GM19455 (cell line): Measurements from ENCODE around the gene EIPR1.

ENCODE experiments used
- ATAC-seq: cut with Tn5 transposase; IDR thresholded peaks from one replicate; pipeline ENCODE4 v1.9.1; 2021; ENCODE audit not compliant: unreplicated experiment

Gene EIPR1

DNA sequence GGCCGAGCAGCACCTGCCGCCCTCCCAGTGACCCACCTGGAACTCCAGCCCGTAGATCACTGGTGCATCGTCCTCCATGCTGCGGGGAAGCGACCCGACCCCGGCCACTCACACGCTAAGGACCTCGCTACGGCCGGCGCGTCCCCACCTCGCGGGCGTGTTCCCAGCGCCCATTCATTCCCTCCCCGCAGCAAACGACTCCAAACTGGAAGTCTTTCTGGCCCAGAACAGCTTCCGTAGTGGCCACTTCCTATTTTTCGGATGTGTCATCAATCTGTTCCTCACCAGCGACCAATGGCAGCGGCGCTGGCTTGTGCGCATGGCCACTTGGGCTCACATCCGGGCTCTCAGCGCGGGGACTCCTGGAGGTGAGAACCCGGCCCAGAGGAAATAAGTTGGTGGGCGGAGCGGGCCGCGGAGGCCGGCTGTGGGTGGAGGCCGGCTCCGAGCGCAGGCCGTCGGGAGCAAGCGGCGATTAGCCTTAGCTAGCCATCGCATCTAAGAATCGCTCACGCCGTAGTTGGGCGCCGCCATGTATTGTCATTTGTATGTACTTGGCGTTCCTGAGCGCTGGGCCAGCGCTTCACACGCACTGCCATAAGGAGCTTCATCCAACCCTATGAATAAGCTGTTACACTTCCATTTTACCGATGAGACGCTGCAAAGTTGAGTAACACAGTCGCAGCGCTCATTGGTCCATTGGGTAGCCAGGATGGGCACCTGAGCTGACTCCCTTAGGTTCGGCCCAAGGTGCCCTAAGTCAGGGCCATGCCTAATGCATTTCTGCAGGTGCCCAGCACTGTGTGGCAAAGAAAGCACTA, at the start of gene EIPR1:
EIPR1 (minus strand) TSS at position 207 of the 821 bp plus-strand sequence; CDS start at position 78, 129 bp downstream.
- peak; percentile 77 for ATAC-seq

DNA sequence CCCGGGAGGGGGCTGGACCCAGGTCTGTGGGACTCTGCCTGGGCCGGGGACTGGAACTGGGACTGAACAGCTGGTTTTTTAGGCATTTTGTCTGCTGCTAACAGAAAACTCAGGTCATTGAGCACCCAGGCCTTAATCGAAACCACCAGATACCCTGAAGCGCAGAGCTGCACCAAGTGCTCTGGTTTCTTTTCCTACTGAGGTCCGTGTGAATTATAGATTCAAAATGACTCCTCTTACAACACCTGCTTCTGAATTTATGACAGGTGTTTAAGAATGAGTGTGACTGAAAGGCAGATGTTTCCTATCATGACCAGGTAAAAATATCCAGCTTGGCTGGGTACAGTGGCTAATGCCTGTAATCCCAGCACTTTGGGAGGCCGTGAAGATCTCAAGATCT, 49.7 kb upstream of the EIPR1 start:
- ATAC-seq, result peak; percentile 61

DNA sequence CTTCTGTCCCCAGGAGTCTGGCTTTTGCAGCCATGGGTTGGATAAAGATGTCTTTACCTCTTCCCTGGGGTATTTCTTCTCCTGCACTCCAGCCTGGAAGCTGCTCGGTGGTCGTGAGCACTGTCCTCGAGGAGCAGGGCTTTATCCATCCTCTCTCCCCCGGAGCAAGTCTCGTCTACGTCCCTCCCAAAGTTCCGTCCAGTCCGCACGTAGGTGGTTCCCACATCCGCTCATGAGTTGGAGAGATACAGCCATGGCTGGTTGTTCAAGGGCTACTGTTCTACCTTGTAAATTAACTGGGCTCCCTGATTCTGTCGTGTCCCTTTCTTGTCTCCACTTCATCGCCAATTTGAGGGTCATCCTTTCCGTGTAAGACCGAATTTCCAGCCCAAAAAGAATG, 49.0 kb upstream of the EIPR1 start:
- ATAC-seq, result no peak

DNA sequence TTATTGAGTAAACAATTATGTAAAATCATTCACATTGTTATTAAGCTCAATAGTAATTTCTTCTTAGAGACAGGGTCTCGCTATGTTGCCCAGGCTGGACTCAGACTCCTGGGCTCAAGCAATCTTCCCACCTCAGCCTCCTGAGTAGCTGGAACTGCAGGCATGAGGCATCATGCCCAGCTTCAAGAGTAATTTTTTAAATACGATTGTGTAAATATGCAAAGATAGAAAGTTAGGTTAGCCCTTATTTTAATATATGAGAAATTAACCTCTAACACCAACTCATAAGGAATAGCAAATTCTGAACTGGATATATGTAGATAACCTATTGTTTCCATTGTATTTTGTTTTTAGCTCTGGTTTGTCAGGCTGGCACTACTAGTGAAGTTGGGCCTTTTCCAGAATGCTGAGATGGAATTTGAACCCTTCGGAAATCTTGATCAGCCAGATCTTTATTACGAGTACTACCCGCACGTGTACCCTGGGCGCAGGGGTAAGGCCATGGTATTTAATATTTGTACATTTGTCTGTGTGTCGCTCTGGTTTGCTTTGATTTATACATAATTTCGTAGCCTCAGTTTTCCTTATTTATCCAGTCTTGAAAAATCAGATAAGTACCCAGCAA, 46.7 kb upstream of the EIPR1 start:
- ATAC-seq, result no peak

DNA sequence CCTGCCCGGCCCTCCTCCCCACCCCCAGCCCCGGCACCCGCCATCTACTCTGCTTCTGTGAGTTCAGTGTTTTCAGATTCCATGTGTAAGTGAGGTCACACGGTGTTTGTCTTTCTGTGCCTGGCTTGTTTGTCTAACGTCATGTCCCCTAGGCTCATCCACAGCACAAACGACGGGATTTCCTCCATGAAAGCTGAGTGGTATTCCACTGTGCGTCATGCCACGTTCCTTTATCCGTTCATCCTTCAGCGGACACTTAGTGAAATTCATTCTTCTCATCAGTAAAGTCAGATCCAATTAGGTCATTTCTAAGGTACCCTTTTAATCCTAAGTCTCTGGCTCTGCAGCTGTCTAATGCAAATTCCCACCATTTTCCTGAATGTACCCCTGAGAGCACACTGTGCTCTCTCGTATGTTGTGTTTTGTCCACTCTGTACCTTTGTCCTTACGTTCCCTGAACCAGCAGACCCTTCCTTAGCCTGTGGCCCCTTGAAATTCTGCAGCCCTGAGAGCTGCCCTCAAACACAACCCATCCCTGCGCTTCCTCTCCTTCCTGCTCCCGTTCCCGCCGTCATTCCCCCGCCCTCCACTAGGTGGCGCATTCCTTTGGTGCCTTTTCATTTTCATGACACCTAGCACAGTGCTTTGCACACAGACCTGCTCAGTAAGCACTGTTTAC, 46.0 kb upstream of the EIPR1 start:
- no peak for ATAC-seq

DNA sequence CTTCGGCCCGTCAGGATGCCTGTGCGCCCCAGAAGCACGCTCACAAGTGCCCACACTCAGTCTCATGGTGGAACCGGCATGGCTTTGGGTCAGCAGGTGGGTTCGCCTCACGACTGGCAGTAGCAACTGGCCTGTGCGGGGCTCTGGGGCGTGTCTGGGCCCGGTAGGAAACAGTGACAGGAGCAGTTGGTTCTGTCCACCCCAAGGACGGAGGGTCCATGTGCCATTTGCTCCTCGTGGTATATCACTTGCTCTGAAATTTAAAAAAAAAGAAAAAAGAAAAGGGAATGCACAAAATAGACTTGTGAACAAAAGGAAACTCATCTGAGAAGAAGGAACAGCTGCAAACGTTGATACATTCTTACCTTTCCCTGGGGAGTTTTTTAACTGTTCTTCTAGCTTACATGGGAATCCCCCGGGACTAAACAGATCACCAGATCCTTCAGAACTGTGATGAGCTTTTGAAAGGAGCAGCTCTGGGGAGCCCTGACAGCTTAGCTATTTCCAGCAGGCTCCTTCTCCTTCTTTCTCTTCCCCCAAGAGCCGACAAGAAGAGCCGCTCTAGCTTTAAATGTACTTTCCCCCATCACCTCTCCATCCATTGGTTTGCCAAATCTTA, 44.7 kb upstream of the EIPR1 start:
- ATAC-seq, result no peak

DNA sequence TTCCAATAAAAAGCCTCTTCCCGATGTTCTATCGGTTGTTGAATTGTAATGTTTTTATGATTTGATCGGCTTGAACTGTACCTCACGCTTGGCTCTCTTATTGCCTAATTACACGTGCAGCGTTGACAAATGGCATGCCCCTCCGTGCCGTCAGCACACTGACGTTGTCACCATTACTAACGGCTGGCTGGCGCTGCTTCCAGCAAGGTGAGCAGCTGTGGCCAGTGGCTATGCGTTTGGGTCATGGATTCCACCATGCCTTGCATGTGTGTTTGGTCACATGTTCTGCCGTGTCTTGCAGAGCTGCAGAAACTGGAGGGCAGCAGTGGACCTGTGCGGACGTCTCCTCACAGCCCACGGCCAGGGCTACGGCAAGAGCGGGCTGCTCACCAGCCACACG, 44.0 kb upstream of the EIPR1 start:
- no peak for ATAC-seq

DNA sequence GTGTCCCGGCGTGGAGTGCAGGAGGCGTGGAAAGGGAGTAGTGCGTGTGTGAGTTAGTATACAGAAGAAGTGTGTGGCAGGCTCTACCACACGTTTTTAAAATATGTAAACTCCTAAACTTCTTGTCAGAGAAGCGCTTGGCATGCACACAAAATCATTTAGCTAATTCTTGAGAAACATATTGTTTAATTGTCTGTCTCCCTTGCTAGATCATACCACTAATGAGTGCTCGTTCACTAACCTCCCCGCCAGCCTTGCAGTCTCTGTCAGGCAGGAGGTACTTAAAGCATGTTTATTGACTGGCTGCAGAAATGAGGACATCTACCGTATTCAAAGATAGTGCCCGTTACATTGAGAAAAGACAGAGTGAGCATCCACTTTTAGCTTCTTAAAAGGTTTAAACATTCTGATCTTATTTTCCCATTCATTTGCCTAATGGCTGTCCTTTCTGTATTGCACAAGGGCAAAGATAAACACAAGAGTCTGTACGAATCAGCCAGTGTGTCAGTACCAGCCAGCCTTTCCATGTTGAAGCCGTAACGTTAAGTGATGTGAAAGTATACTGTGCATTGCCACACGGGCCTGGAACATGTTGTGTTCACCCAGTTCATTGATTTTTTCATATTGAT, 43.3 kb upstream of the EIPR1 start:
- no peak for ATAC-seq

DNA sequence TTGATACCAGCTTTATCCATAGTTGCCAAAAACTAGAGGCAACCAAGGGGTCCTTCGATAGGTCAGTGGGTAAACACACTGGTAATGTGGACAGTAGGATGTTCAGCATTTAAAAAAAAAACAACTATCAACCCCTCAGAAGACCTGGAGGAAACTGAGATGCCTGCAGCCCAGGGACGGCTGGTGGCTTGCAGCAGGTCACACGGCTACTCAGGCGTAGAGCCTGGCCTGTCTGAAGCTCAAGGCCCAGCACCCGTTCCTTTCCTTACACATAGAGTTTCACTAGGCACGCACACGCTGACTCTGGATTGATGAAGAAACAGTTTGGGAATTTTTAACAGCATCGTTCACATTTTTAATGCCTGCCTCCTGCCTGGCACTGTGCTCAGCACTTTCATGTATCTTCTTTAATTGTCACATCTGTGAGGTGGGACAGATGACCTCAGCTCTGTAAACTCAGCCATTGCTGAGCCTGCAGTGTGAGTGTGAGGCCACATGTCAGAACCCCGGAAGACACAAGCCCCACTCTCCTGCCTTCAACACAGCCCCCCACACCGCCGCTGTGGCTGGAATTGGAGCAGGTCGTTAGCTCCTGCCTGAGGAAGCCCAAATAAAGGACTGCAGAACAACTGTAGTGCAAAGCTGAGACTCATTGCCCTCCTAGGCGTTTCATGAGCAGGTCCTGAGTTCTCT, 42.6 kb upstream of the EIPR1 start:
- ATAC-seq, result no peak

DNA sequence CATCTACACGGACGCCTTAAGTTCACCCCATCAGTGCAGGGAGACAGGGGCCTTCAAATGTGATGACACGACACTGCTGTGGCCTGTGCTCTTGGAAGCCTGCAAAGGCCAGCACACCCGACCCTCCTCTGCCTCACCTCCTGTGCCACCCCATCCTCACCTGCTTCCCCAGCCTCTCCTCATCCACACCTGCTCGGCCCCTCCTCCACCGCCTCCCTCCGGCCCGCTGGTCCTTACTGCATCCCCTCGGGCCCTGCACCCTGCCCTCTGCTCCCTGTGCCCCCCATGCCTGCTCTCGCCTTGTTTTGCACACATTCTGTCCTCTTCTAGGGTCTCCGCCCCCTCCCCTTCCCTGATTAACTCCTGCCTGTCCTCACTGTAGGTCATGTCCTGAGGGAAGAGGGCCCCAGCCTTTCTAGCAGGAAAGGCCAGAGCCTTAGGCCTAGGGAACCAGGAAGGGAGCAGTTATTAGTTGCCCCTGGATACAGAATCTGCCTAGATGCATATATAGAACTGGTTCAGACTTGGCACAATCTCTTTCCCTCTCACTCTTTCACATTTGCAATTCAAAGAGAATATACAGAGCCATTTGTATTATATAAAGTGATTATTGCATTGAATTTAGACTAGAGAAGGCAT, 41.3 kb upstream of the EIPR1 start:
- ATAC-seq, result no peak

DNA sequence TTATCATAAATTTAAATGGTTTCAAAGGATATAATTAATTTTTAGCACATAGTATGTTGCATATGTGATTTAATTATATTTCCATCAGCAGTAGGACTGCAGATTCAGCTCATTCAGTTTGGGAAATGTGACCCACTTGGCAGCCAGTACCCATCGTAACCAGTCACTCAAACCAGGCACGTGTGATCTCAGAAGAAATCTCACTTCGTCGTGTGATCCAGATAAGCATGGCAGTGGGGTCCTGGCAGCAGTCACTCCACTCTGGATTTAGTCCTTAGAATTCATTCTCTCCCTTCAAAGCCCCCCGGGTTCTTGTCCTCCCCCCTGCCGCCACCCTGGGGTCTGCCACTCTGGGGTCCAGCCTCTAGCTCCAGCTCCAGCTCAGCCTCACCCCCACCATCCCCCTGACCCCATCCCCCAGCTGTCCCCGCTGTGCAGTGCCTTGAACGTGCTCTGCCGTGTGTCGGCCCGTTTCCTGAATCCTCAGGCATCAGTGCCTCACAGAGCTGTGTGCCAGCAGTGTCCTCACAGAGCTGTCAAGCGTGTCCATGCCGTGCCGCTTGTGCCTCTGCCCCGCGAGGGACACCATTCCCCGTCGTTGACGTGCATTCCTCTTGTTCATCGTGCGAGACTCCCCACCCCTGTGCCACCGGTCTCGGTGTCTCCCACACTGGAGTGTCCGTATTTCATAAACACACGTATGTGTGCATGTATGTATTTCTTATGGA, 36.7 kb upstream of the EIPR1 start:
- ATAC-seq, result no peak

DNA sequence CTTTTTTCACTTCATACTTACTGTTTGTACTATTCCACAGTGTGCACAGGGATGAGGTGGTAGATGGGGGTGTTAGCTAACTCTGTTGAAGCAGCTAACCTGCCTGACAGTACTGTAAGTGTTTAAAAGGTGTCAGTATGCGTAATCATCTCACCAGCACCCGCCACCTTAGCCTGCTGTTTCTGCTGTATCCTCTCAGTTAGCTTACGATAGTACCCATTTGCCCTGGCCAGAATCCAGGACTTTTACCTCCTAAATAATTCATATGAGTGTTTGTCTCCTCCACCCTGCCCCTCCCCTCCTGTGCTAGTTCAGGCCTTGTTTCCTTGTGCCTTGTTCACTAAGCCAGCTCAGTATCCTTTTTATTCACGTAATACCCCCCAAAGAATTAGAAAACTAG, 36.1 kb upstream of the EIPR1 start:
- ATAC-seq, result no peak

DNA sequence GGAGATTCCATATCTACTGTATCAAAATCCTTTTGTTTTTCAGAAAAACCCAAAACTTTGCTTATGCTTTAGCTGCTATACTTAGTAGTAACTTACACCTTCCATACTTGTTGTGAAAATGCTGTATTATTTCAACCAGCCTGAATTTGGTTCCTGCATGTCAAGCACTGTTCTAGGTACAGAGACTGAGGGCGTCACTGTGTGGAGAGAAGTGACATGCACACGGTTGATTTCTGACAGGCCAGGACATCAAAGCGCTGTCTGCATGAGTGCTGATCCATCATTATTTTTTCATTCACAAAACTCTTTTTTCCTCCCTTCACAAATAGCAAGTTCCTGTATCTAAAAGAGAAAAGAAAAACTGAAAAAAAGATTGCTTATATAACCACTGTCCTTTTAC, 33.5 kb upstream of the EIPR1 start:
- no peak for ATAC-seq

DNA sequence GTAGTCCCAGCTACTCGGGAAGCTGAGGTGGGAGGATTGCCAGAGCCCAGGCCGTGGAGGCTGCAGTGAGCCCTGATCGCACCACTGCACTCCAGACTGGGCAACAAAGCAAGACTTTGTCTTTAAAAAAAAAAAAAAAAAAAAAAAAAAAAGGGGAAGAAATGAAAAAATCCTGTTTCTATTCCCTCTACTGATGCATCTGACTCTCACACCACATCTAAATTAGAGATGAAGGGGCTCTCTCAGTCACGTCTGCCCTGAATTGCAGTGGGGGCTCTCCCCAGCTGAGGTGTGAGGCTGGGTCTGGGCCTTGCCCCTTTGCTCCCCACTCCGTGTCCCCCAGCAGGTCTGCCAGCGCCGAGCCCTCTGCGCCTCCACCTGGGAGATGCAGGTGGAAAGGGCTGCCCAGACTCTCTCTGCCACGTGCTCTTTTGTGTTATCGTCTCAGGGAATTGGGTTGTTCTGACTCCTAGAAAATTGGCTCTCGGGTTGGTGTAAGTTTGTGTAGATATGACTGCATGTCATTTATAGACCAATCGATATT, 32.1 kb upstream of the EIPR1 start:
- ATAC-seq, result no peak

DNA sequence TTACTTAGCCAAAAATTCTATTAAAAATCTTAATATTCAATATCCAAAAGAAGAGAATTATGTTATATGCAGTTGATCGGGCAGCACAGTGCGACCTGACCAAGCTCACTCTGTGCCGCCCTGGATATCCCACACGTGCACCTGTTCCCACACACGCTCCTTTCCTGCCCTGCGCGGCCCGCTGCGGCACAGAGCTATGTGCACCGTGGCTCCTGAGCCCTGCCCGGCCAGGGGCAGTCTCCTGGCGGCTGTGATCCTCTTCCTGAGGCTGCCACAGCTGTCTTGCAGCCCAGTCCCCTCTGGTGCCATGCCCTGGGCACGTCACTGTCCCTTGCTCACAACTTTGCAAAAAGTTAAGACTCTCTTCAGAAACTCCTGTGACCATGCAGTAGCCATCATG, 31.2 kb upstream of the EIPR1 start:
- ATAC-seq, result no peak

DNA sequence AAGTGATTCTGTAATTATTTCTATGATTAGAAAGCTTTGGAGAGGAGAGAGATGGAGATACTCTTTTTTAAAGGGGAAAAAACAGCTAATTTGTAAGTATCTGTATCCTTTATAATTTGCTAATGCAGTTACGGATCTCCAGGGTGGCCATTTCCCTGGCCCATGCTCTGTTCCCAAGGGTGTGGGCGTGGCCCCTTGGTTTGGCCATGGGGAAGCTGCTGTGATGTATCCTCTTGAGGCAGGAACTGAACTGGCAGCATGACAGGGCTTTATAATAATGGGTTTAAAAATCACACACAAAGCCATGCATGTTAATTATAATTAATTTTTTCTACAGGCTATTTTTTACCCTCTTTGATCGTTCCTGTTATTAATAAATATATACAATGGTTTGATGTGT, 28.9 kb upstream of the EIPR1 start:
- no peak for ATAC-seq

DNA sequence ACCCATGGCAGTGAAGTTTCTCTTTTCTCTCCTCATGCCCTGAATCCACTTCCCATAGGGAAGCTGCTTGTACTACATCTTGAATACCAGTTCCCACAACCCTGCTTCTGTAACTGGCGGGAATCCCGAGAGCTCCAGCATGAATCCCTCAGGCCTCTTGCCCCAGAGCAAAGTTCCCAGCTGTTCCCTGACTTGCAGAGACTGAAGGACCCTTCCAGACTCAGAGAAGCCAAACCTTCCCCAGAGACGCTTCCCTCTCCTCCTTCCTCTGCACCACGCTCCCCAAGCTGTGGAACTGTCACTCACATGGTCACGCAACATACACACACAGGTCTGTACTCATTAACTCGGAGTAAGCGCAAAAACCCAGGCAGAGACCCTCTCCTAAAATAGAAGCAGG, 28.3 kb upstream of the EIPR1 start:
- ATAC-seq, result no peak

DNA sequence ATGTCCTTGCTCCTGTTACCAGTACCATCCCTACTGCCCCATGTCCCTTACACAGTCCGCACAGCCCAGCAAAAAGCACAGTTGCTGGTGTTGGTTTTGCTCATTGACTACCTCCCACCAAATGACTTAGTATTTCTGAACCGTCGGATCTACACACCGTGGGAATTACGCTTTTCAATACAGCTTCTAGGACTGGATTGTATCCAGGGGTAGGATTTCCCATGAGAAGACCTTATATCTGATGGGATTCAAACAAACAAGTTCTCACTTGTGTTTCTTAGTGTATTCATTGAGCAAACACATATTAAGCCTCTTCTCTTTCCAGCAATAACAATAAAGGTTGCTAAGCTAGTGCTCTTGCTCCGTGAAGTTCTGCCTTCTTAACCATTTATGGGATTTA, 27.7 kb upstream of the EIPR1 start:
- ATAC-seq, result no peak

DNA sequence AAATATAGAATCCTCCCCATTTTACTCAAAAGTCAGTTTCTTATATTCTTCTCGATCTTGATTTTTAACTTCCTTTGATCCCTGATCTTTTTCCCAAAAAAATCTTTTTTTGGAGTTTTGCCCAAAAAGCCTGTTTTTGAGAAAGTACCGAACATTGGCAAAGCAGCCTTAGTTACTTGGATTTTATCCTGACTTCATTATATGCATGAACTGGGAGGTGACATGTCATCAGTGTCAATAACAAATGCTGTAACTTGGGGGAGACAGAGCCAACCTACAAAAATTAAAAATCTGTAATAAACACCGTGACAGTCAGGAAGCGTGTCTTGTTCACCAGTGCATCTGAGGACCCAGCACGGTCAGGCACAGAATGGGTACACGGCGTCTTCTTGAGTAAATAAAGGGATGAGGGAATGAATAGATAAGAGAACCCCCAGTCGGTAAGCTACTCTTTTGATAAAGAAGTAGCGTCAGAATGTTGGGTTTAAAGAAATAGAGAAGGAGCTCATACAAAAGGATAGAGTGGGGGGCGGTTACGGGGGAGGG, 26.8 kb upstream of the EIPR1 start:
- no peak for ATAC-seq
